OCI-LY3 (cell line): ENCODE measurements around the gene THEMIS2.

Experiments used
- H2AFZ ChIP-seq: fragments of 200-600, 300-600 bp; shearing (Covaris generic); 2 replicates; pipeline ENCODE4 v1.6.0; 2014; ENCODE audit warnings: antibody characterized with exemption, low read depth, low read length
- H3K27ac ChIP-seq: fragments of 200-600, 300-600 bp; sonication (generic); 2 replicates; pipeline ENCODE4 v1.5.1; 2014; ENCODE audit warnings: mild to moderate bottlenecking, low read length, moderate library complexity, mixed read lengths
- H3K27me3 ChIP-seq: fragments of 200-600, 300-600 bp; sonication (generic); 2 replicates; pipeline ENCODE4 v1.6.1; 2014; ENCODE audit warnings: low read depth, low read length, mixed read lengths
- H3K36me3 ChIP-seq: fragments of 200-600, 300-600 bp; sonication (generic); replicated peaks from 2 replicates; pipeline ENCODE3; 2014; ENCODE audit warnings: low read depth, low read length, mixed read lengths
- H3K4me1 ChIP-seq: fragments of 300-600, 200-600 bp; sonication (generic); 2 replicates; pipeline ENCODE4 v1.6.1; 2014; ENCODE audit warnings: low read length, mixed read lengths
- H3K4me2 ChIP-seq: fragments of 200-600, 300-600 bp; sonication (generic); 2 replicates; pipeline ENCODE4 v1.6.1; 2014; ENCODE audit warnings: low read length, mixed read lengths
- H3K4me3 ChIP-seq: fragments of 300-600, 200-600 bp; sonication (generic); 2 replicates; pipeline ENCODE4 v1.5.1; 2014; ENCODE audit warnings: antibody characterized with exemption, mild to moderate bottlenecking, low read length, moderate library complexity
- H3K79me2 ChIP-seq: fragments of 300-600, 200-600 bp; shearing (Covaris generic); 2 replicates; pipeline ENCODE4 v1.6.1; 2014; ENCODE audit warnings: mild to moderate bottlenecking, low read length, mixed read lengths
- H3K9ac ChIP-seq: fragments of 300-600, 200-600 bp; shearing (Covaris generic); 2 replicates; pipeline ENCODE4 v1.6.0; 2014; ENCODE audit warnings: mild to moderate bottlenecking, low read length, moderate library complexity
- H3K9me3 ChIP-seq: fragments of 200-600, 300-600 bp; shearing (Covaris generic); 2 replicates; pipeline ENCODE4 v1.6.1; 2014; ENCODE audit warnings: low read length, mixed read lengths; ENCODE audit not compliant: insufficient read depth
- H4K20me1 ChIP-seq: fragments of 200-600, 300-600 bp; sonication (generic); 2 replicates; pipeline ENCODE4 v1.6.1; 2016; ENCODE audit warnings: low read length, mixed read lengths; ENCODE audit not compliant: insufficient read depth
- CTCF ChIP-seq: fragments of 200-600, 300-600 bp; sonication (generic); IDR thresholded peaks from 2 replicates; pipeline ENCODE4 v1.5.1; 2014; ENCODE audit warnings: antibody characterized with exemption, low read length, low read depth
- EZH2phosphoT487 ChIP-seq: fragments of 200-600 bp; shearing (Covaris generic); IDR thresholded peaks from 2 replicates; pipeline ENCODE4 v1.6.1; 2018; ENCODE audit warnings: antibody characterized with exemption, mixed run types, low read depth

Gene THEMIS2

GRCh38 chr1:27835046-27835445 lies 37.3 kb upstream of the THEMIS2 start:
- TF ChIP-seq EZH2phosphoT487 (no peak), CTCF (no peak)
- Histone ChIP-seq H3K4me2 (no peak overlapping the region), H3K79me2 (peaks cover 62% of the 10 kb centered on the region), H3K9ac (no peak overlapping the region), H3K27ac (no peak overlapping the region), H3K36me3 (peaks cover 24% of the 10 kb centered on the region), H4K20me1 (peaks cover 11% of the 10 kb centered on the region), H3K4me1 (peaks cover 11% of the 10 kb centered on the region), H3K9me3 (no peaks in the 10 kb centered on the region), H3K4me3 (no peak overlapping the region), H2AFZ (no peak overlapping the region), H3K27me3 (no peaks in the 10 kb centered on the region)

GRCh38 chr1:27835501-27835900 lies 36.8 kb upstream of the THEMIS2 start:
- Histone ChIP-seq H3K4me1 (peaks cover 11% of the 10 kb centered on the region), H2AFZ (no peak overlapping the region), H4K20me1 (peaks cover 11% of the 10 kb centered on the region), H3K36me3 (peaks cover 27% of the 10 kb centered on the region), H3K27ac (no peak overlapping the region), H3K4me3 (no peak overlapping the region), H3K9ac (no peak overlapping the region), H3K9me3 (no peaks in the 10 kb centered on the region), H3K4me2 (no peak overlapping the region), H3K79me2 (peaks cover 62% of the 10 kb centered on the region), H3K27me3 (no peaks in the 10 kb centered on the region)
- no peak for TF ChIP-seq CTCF
- TF ChIP-seq EZH2phosphoT487, result no peak

GRCh38 chr1:27849951-27850350 lies 22.4 kb upstream of the THEMIS2 start:
- H3K79me2 ChIP-seq, result no peaks in the 10 kb centered on the region
- TF ChIP-seq CTCF (no peak), EZH2phosphoT487 (no peak)
- H2AFZ ChIP-seq, result no peak overlapping the region
- H3K4me1 ChIP-seq, result no peaks in the 10 kb centered on the region
- H3K27ac ChIP-seq, result no peak overlapping the region
- H4K20me1 ChIP-seq, result no peaks in the 10 kb centered on the region
- H3K9ac ChIP-seq, result no peak overlapping the region
- H3K4me3 ChIP-seq, result no peak overlapping the region
- no peaks in the 10 kb centered on the region for H3K9me3 ChIP-seq
- peaks cover 31% of the 10 kb centered on the region for H3K36me3 ChIP-seq
- no peaks in the 10 kb centered on the region for H3K27me3 ChIP-seq
- H3K4me2 ChIP-seq, result no peak overlapping the region

GRCh38 chr1:27855085-27855484 lies 17.3 kb upstream of the THEMIS2 start:
- Histone ChIP-seq H4K20me1 (no peaks in the 10 kb centered on the region), H3K27ac (no peak overlapping the region), H3K79me2 (no peaks in the 10 kb centered on the region), H2AFZ (no peak overlapping the region), H3K9me3 (no peaks in the 10 kb centered on the region), H3K27me3 (no peaks in the 10 kb centered on the region), H3K9ac (no peak overlapping the region), H3K4me1 (peaks cover 5% of the 10 kb centered on the region; the same call in 1 of the 2 replicates), H3K4me2 (no peak overlapping the region), H3K36me3 (peaks cover 13% of the 10 kb centered on the region), H3K4me3 (no peak overlapping the region)
- TF ChIP-seq CTCF (no peak), EZH2phosphoT487 (no peak)
